ENCODE results near the gene MLPH. TPM values are rescaled to one million over a fixed set of nuclear protein-coding genes. Genes with fewer than 3 reads are reported as not detected.
A peak's percentile ranks its signal among the peaks of the same experiment; 100 is the strongest.

The MLPH gene
- total RNA-seq, 3 donors from 2014 or later: 15.5 to 242 (median 223) TPM

- no peaks in the 10 kb centered on the region for H3K36me3 ChIP-seq
- no peak for TF ChIP-seq POLR2A (IDR thresholded peaks at IDR 0.05)
- no peak for TF ChIP-seq POLR2AphosphoS5 (IDR thresholded peaks at IDR 0.05)
- peak; percentile 89 to 97 (median 94) for TF ChIP-seq CTCF (IDR thresholded peaks at IDR 0.05)
- H3K4me3 ChIP-seq: no peak overlapping the region
- peak; percentile 87 to 89 for DNase-seq (ENCODE audit: low spot score in 2 of 2)
- H3K27ac ChIP-seq: peak overlapping the region; percentile 66 to 80
- peaks cover 0 to 19% of the 10 kb centered on the region in 2 donors for H3K4me1 ChIP-seq
- H3K27me3 ChIP-seq: no peaks in the 10 kb centered on the region
- intact Hi-C loops (cut with DNase I; ENCODE audit: low total_unique reads): loop anchor here (5.0 kb wide), 1 partner anchor 234 kb away; no protein-coding TSS in a partner anchor
- H3K9me3 ChIP-seq: no peaks in the 10 kb centered on the region
Observed at GRCh38 chr2:237512774-237513466, 25.9 kb downstream of the MLPH start.

- intact Hi-C loops (cut with DNase I; ENCODE audit: low total_unique reads): loop anchor here (5.0 kb wide), 1 partner anchor 234 kb away; no protein-coding TSS in a partner anchor
- DNase-seq (ENCODE audit: low spot score in 2 of 2): no peak
- Histone ChIP-seq H3K27ac (peak overlapping the region; percentile 28 to 66), H3K9me3 (no peaks in the 10 kb centered on the region), H3K4me1 (peaks cover 0 to 19% of the 10 kb centered on the region in 2 donors), H3K27me3 (no peaks in the 10 kb centered on the region), H3K4me3 (no peak overlapping the region), H3K36me3 (no peaks in the 10 kb centered on the region)
- TF ChIP-seq POLR2A (IDR thresholded peaks at IDR 0.05): no peak
- TF ChIP-seq CTCF (IDR thresholded peaks at IDR 0.05): no peak
- no peak for TF ChIP-seq POLR2AphosphoS5 (IDR thresholded peaks at IDR 0.05)
Observed at GRCh38 chr2:237513693-237514092, 26.6 kb downstream of the MLPH start.

- DNase-seq (ENCODE audit: low spot score in 2 of 2): no peak
- Histone ChIP-seq H3K4me3 (no peak overlapping the region), H3K27ac (peak overlapping the region in 1 of 2 donors; percentile 66), H3K4me1 (peaks cover 0 to 19% of the 10 kb centered on the region in 2 donors), H3K36me3 (no peaks in the 10 kb centered on the region), H3K9me3 (no peaks in the 10 kb centered on the region), H3K27me3 (no peaks in the 10 kb centered on the region)
- intact Hi-C loops (cut with DNase I; ENCODE audit: low total_unique reads): loop anchor here (5.0 kb wide), 1 partner anchor 233 kb away; no protein-coding TSS in a partner anchor
- TF ChIP-seq POLR2AphosphoS5 (IDR thresholded peaks at IDR 0.05) (no peak), POLR2A (IDR thresholded peaks at IDR 0.05) (no peak), CTCF (IDR thresholded peaks at IDR 0.05) (no peak)
Observed at GRCh38 chr2:237514474-237515130, 27.6 kb downstream of the MLPH start.

GRCh38 chr2:237515166-237515565, 28.1 kb downstream of the MLPH start:
- Histone ChIP-seq H3K4me1 (peaks cover 0 to 14% of the 10 kb centered on the region in 2 donors), H3K9me3 (no peaks in the 10 kb centered on the region), H3K27ac (no peak overlapping the region), H3K36me3 (no peaks in the 10 kb centered on the region), H3K27me3 (no peaks in the 10 kb centered on the region), H3K4me3 (no peak overlapping the region)
- no peak for DNase-seq (ENCODE audit: low spot score in 2 of 2)
- no peak for TF ChIP-seq POLR2AphosphoS5 (IDR thresholded peaks at IDR 0.05)
- no peak for TF ChIP-seq CTCF (IDR thresholded peaks at IDR 0.05)
- no peak for TF ChIP-seq POLR2A (IDR thresholded peaks at IDR 0.05)
- intact Hi-C loops (cut with DNase I; ENCODE audit: low total_unique reads): no loop called here

Measured in breast epithelium (tissue), 4 donors.